Heart right ventricle (tissue), 16 donors: ENCODE measurements around the gene TMEM171. TPM values are rescaled to one million over a fixed set of nuclear protein-coding genes. Genes with fewer than 3 reads are reported as not detected.

Experiments
- ATAC-seq, 8 donors: fragments of 200-7000 bp; cut with Tn5 transposase; one replicate each; pipeline ENCODE4 v1.9.1; 2020; ENCODE audit warnings: mild to moderate bottlenecking in 8 of 8, moderate library complexity in 8 of 8, moderate number of reproducible peaks in 1 of 8
- DNase-seq, 2 donors: peaks; one replicate each; pipeline ENCODE4 v3.0.0-alpha.2; 2020
- H3K27ac ChIP-seq, 10 donors: fragments of 200-600 bp; sonication (generic) in 2 of 10; one replicate each; pipeline versions ENCODE4 v1.5.0 to v1.8.0; 2020 to 2022; ENCODE audit warnings: mild to moderate bottlenecking in 3 of 10
- H3K27me3 ChIP-seq, 7 donors: fragments of 200-600 bp; one replicate each; pipeline ENCODE4 v1.8.0; 2021 to 2022; ENCODE audit warnings: mild to moderate bottlenecking in 2 of 7
- H3K36me3 ChIP-seq, 9 donors: fragments of 200-600 bp; sonication (generic) in 1 of 9; one replicate each; pipeline versions ENCODE4 v1.5.0 to v1.8.0; 2020 to 2022; ENCODE audit warnings: mild to moderate bottlenecking in 2 of 9
- H3K4me1 ChIP-seq, 9 donors: fragments of 200-600 bp; sonication (generic) in 1 of 9; one replicate each; pipeline versions ENCODE4 v1.5.0 to v1.8.0; 2020 to 2022; ENCODE audit warnings: mild to moderate bottlenecking in 4 of 9
- H3K4me3 ChIP-seq, 10 donors: fragments of 200-600 bp; sonication (generic) in 2 of 10; one replicate each; pipeline versions ENCODE4 v1.5.0 to v1.8.0; 2020 to 2022; ENCODE audit warnings: mild to moderate bottlenecking in 7 of 10, moderate library complexity in 2 of 10
- H3K9me3 ChIP-seq, 11 donors: fragments of 200-600 bp in 10 of 11; sonication (generic) in 2 of 11; one replicate each; pipeline versions ENCODE4 v1.5.0 to v1.8.0; 2013 to 2022; ENCODE audit warnings: mild to moderate bottlenecking in 2 of 11, control low read depth in 1 of 11, moderate library complexity in 1 of 11
- CTCF ChIP-seq, 9 donors: fragments of 200-600 bp; sonication (generic) in 2 of 9; IDR thresholded peaks; one replicate each; pipeline versions ENCODE4 v1.5.0 to v1.8.0; 2021 to 2022; ENCODE audit warnings: antibody characterized with exemption in 9 of 9, mild to moderate bottlenecking in 5 of 9, moderate library complexity in 1 of 9
- WGBS, 2 donors: extraction: QIAGEN DNeasy Blood & Tissue Kit; methylation state at CpG; one replicate each; pipeline ENCODE4 v1.1.7; 2013; ENCODE audit warnings: inconsistent platforms in 1 of 2; 5-methylcytosine and 5-hydroxymethylcytosine counted together
- intact Hi-C, 10 donors: fragments of 100-400 bp; cut with DNase I; formaldehyde crosslinking; loops; one replicate each; pipeline versions ENCODE4 v1.11.1 to v1.14.2; 2022
- polyA plus RNA-seq, 2 donors: library from polyadenylated mRNA; stranded (reverse); fragments of 200-250 nt; gene quantifications; one replicate each; pipeline ENCODE4 v1.2.3, GENCODE V29; 2013
- total RNA-seq, 10 donors: library from RNA; stranded (reverse); fragmentation: NEBNext Ultra II Directional in 3 of 10; extraction: Animal tissue kit (Norgen Biotek cat#: 25700) in 3 of 10; gene quantifications; one replicate each; pipeline versions ENCODE4 v1.2.1 to v1.2.4, GENCODE V29; 2021 to 2023
- donor health status: Arrhythmogenic right ventricular cardiomyopathy.
- donor health status: ischemic (EF 13 %, LVEDD 7.1; RV severe dilation, severe dysfunction).
- donor health status: healthy with polysubstance abuse.
- donor health status: DM: no; HTN: yes; CAD: no.
- donor health status: DM: no; HTN: no; CAD: no.
- donor health status: ischemic (EF 25% LVEDD 6.9; RV normal size, moderate dysfunction).
- donor health status: ischemic (EF 25% LVEDD 5.7; RV mildly dilated, moderate dysfunction).
- donor health status: healthy.
- donor health status: DM: yes; HTN: yes; CAD: no.
- donor health status: Ischemic cardiomyopathy.
- donor health status: ischemic (EF 35%, LVEDD 5.7; RV mildly dilated, moderate dysfunction).
- donor health status: nonischemic (EF 11% LVEDD 7.7; RV severe dilation, severe dysfunction).
- donor health status: DM: yes; HTN: yes; CAD: no.
- donor health status: PGD.
- donor health status: ischemic (EF 29% LVEDD 5.4; RV normal size, mild dysfunction).
- donor health status: nonischemic (EF 23%, LVEDD 6.1; RV moderate dilation, normal function).

Gene TMEM171
- total and polyA plus RNA-seq, 12 donors, result 0.03 TPM; not detected in 11

- Histone ChIP-seq H3K4me1 (no peaks in the 10 kb centered on the region), H3K27ac (no peak overlapping the region), H3K9me3 (no peaks in the 10 kb centered on the region), H3K27me3 (peaks cover 0 to 29% (median 14%) of the 10 kb centered on the region in 7 donors), H3K36me3 (no peaks in the 10 kb centered on the region), H3K4me3 (no peak overlapping the region)
- 47 to 67% methylated on average over 1 of the region's 1 CpG for whole genome bisulfite sequencing, 2 donors
- ATAC-seq, result no peak
- no peak for TF ChIP-seq CTCF (IDR thresholded peaks at IDR 0.05)
- DNase-seq, result no peak
- intact Hi-C loops, result no loop called here
Observed at GRCh38 chr5:73130811-73131210, 10.4 kb downstream of the TMEM171 start.

- DNase-seq (no peak), ATAC-seq (no peak)
- H3K27me3 ChIP-seq, result peaks cover 7 to 38% (median 24%) of the 10 kb centered on the region in 7 donors
- no peaks in the 10 kb centered on the region for H3K4me1 ChIP-seq
- H3K9me3 ChIP-seq, result no peaks in the 10 kb centered on the region
- TF ChIP-seq CTCF (IDR thresholded peaks at IDR 0.05), result no peak
- no peak overlapping the region for H3K4me3 ChIP-seq
- intact Hi-C loops, result no loop called here
- no peak overlapping the region for H3K27ac ChIP-seq
- no peaks in the 10 kb centered on the region for H3K36me3 ChIP-seq
- WGBS, 2 donors, result 75 to 77% methylated on average over 3 of the region's 3 CpGs
Observed at GRCh38 chr5:73131711-73132425, 11.5 kb downstream of the TMEM171 start.

- DNase-seq, result no peak
- Histone ChIP-seq H3K9me3 (no peaks in the 10 kb centered on the region), H3K27ac (no peak overlapping the region), H3K4me1 (no peaks in the 10 kb centered on the region), H3K27me3 (peaks cover 7 to 44% (median 32%) of the 10 kb centered on the region in 7 donors), H3K36me3 (no peaks in the 10 kb centered on the region), H3K4me3 (no peak overlapping the region)
- ATAC-seq, result no peak
- intact Hi-C loops, result no loop called here
- no peak for TF ChIP-seq CTCF (IDR thresholded peaks at IDR 0.05)
- WGBS, 2 donors, result 85 to 87% methylated on average over 2 of the region's 2 CpGs
Observed at GRCh38 chr5:73132759-73133158, 12.4 kb downstream of the TMEM171 start.

- Histone ChIP-seq H3K27ac (no peak overlapping the region), H3K27me3 (peaks cover 7 to 48% (median 34%) of the 10 kb centered on the region in 7 donors), H3K9me3 (no peaks in the 10 kb centered on the region), H3K4me1 (no peaks in the 10 kb centered on the region), H3K4me3 (no peak overlapping the region), H3K36me3 (no peaks in the 10 kb centered on the region)
- ATAC-seq (no peak), DNase-seq (no peak)
- WGBS, 2 donors, result 91 to 92% methylated on average over 3 of the region's 3 CpGs
- intact Hi-C loops, result no loop called here
- TF ChIP-seq CTCF (IDR thresholded peaks at IDR 0.05), result no peak
Observed at GRCh38 chr5:73135021-73135420, 14.6 kb downstream of the TMEM171 start.
